IgD-negative memory B cell (primary cell): ENCODE measurements around the gene CCDC91. TPM values are rescaled to one million over a fixed set of nuclear protein-coding genes. Genes with fewer than 3 reads are reported as not detected.

ENCODE experiments used
- H3K27ac Mint-ChIP-seq, 3 donors: one replicate each; pipeline ENCODE4 v1.8.0; 2020 to 2022; ENCODE audit warnings: mild to moderate bottlenecking in 3 of 3, mixed read lengths in 3 of 3, moderate library complexity in 1 of 3
- H3K27me3 Mint-ChIP-seq: one replicate; pipeline ENCODE4 v1.8.0; 2021; ENCODE audit warnings: mixed read lengths
- H3K36me3 Mint-ChIP-seq: one replicate; pipeline ENCODE4 v1.8.0; 2020; ENCODE audit warnings: mild to moderate bottlenecking, mixed read lengths
- H3K4me1 Mint-ChIP-seq, 3 donors: one replicate each; pipeline ENCODE4 v1.8.0; 2020 to 2022; ENCODE audit warnings: mixed read lengths in 3 of 3, mild to moderate bottlenecking in 1 of 3
- H3K4me3 Mint-ChIP-seq, 4 donors: one replicate each; pipeline ENCODE4 v1.8.0; 2020 to 2022; ENCODE audit warnings: mild to moderate bottlenecking in 4 of 4, mixed read lengths in 4 of 4, moderate library complexity in 3 of 4
- H3K9me3 Mint-ChIP-seq, 3 donors: one replicate each; pipeline ENCODE4 v1.8.0; 2020 to 2021; ENCODE audit warnings: mixed read lengths in 3 of 3, mild to moderate bottlenecking in 1 of 3
- polyA plus RNA-seq: library from polyadenylated mRNA; unstranded; fragments of 300-500 nt; fragmentation: Illumina TruSeq; gene quantifications from one replicate; pipeline ENCODE4 v1.2.3, GENCODE V29; 2021

CCDC91 gene
- polyA plus RNA-seq, 1 donor from 2014 or later = 67.5 TPM

DNA sequence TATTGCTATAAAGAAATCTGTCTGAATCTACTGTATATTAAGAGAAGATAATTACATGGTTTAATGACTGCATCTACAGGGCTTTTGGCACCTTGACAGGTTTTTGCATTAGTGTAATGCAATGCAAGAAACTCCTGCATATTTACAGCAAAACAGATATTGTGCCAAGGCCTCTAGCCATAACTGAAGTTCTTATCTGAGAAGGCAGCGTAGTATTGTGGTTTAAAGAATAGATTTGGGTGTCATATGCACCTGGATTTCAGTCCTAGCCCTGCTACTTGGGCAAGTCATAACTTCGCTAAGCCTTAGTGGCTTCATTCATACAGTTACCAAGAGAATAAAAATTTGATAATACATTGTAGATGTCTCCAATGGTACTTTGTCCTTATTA lies 350.1 kb downstream of the CCDC91 start:
- H3K9me3 Mint-ChIP-seq = peaks cover 0 to 2% (median 0%) of the 10 kb centered on the region in 3 donors
- peaks cover 11% of the 10 kb centered on the region for H3K36me3 Mint-ChIP-seq
- peaks cover 8 to 16% (median 12%) of the 10 kb centered on the region in 3 donors for H3K4me1 Mint-ChIP-seq
- H3K27me3 Mint-ChIP-seq = no peaks in the 10 kb centered on the region
- no peak overlapping the region for H3K4me3 Mint-ChIP-seq
- H3K27ac Mint-ChIP-seq = peak overlapping the region in 1 of 3 donors; percentile 16

DNA sequence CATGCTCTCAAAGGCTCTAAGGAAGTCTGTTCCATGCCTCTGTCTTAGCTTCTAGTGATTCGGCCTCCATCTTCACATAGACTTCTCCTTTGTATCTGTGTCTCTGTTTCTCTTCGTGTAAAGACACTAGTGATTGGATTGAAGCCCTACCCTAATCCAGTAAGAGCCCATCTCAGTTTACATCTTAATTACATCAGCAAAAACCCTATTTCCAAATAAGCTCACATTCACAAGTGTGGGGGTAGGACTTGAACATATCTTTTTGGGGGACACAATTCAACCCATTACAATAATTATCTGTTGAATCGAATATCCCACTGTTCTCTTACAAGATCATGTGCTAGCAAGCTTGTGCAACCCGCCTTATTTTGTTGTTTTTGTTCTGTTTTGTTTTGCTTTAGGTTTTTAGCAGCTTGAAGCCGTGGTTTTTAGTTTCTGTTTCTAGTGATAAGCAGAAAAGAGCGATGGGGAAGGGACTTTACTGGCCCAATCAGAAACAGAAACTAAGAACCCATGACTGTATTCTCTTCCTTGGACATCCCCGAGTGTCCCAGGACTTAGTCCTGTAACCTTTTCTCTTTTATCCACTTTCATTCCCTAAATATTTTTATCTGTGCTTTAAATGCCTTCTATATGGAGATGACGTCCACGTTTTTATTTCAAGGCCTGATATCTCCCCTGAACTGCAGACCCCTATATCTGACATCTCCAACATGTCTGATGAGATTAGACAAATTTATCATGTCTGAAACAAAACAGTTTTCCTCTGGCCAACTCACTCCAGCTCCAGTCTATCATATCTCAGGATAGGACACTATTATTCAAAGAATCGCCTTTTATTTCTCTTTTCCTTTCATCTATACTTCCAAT lies 353.0 kb downstream of the CCDC91 start:
- Mint-ChIP-seq H3K4me1 (peaks cover 4 to 16% (median 12%) of the 10 kb centered on the region in 3 donors), H3K4me3 (peak overlapping the region in 3 of 4 donors; percentile 7 to 65 (median 43)), H3K36me3 (peaks cover 11% of the 10 kb centered on the region), H3K27me3 (no peaks in the 10 kb centered on the region), H3K9me3 (peaks cover 0 to 2% (median 0%) of the 10 kb centered on the region in 3 donors), H3K27ac (peak overlapping the region in 1 of 3 donors; percentile 47)

DNA sequence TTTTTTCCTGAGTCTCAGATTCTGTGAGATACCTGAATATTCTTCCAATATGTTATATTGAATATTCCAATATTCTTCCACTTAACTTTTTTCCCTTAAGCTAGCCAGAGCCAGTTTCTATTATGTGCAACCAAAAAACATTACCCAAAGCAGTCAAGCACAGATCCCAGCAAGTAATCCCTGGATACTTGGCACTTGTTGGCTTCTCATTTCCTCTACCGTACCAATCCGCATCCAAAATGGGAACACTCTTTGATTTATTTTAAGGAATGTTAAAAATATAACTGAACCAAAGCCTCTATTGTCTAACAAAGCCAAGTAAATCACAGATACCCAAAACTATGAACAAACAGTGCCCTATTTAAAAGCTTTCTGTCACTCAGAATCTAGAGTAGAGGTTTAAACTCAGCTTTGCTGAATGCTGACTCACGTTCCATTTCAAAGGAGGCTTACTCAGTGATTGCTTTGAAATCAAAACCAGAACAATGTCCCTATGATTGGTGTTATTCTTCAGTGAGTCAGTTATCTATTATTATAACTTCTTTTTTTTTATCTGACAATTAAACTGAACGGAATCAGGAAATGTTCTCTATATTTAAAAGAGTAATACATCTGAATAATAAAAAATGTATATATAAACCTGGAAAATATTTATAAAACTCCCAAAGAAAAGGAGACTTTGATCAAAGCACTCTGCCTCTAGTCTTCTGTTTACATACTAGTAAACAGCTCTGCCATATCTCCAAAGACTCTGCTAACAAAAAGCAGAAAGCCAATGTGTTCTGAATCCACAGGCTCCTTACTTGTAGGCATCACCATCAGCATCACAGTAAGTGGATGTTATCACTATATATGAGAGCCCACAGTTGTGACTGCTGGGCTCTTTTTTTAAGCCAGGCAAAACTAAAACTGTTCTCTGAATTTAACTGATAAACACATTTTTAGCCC lies 360.8 kb downstream of the CCDC91 start:
- Mint-ChIP-seq H3K4me1 (no peaks in the 10 kb centered on the region), H3K27ac (no peak overlapping the region), H3K27me3 (no peaks in the 10 kb centered on the region), H3K9me3 (no peaks in the 10 kb centered on the region), H3K4me3 (no peak overlapping the region), H3K36me3 (peaks cover 4% of the 10 kb centered on the region)

DNA sequence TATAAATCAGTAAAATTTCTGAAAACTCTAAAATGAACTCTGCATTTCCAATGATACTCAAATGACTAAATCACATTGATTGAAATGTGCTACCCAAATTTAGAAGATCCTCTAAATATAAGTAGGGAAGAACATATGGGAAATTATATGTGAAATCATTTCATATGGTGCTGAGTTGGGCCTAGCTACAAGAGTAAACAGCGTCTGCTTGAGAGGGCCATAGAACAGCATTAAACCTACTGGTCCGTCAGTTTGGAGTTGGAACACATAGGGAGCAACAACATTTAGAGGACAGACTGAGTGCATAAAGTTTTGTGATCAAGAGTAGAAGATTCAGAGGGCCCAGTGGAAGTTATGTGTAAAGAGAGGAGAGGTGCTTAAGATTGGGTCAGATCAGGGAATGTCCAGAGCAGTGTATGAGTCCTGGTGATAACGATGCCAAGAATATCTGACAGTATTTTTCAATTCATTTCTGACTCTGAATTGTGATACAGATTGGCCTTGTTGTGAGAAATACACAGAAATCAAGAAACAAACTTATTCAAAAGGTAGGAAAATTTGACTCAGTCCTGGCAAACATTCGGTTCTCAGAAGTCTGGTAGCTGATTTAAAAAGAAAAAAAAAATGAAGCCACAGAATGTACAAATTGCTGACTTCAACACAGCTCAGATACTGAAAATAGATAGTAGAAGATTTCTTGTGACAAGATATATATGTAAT lies 362.2 kb downstream of the CCDC91 start:
- Mint-ChIP-seq H3K36me3 (peaks cover 6% of the 10 kb centered on the region), H3K9me3 (no peaks in the 10 kb centered on the region), H3K4me1 (no peaks in the 10 kb centered on the region), H3K4me3 (no peak overlapping the region), H3K27ac (no peak overlapping the region), H3K27me3 (no peaks in the 10 kb centered on the region)

DNA sequence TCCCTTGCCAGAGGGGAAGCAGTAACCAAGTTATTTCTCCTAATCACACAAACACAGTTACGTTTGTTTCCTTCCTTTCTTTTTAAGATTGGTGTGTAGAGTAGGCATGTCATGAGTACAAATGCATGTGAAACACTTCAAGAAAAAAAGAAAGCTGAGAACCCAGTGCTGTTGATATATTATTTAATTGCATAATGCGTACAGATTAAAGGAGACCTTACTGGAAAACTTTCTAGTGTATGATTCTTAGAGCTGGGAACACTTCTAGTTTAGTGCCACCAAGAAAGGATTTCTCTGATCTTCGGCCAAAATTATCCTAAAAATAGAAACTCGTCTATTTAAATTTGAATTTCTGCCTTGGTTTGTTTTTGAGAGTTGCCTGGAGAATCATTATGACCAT lies 365.5 kb downstream of the CCDC91 start:
- peaks cover 11% of the 10 kb centered on the region for H3K36me3 Mint-ChIP-seq
- H3K4me3 Mint-ChIP-seq = no peak overlapping the region
- no peak overlapping the region for H3K27ac Mint-ChIP-seq
- H3K9me3 Mint-ChIP-seq = no peaks in the 10 kb centered on the region
- no peaks in the 10 kb centered on the region for H3K27me3 Mint-ChIP-seq
- no peaks in the 10 kb centered on the region for H3K4me1 Mint-ChIP-seq

DNA sequence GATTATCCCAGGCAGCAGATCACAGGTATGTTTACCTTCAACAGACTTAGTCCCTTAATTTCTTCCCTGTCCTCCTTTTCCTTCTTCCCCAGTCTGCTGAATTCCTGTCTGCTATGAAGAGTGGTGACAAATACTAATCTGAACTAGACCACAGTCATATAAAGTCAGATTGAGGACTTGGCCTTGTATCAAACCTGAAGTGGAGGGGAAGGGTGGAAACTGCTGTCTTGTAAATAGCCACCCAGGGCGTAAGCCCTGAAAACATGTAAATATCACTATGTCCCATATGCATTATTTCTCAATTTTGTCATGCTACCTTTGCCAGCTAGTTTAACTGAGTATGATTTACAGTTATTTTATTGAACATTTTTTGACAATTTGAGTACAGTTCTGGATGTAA lies 368.0 kb downstream of the CCDC91 start:
- Mint-ChIP-seq H3K4me1 (no peaks in the 10 kb centered on the region), H3K27me3 (no peaks in the 10 kb centered on the region), H3K27ac (no peak overlapping the region)

DNA sequence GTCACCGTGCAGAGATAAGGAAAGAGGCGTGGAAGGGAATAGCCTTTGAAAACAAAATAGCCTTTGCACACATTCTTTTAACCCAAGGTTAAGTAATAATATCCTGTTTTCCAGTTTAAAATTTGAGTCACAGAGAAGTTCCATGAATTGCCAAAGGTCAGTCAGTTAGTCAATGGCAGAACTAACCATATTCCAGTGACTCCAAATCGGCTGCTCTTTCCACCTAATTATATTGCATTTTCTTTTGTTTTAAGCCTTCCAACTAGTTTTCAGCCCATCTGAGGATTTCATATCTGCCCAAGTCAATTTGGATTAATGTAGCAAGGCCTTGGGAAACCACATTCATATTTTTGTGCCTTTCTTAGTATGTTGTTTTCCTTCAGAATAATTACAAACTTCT lies 373.0 kb downstream of the CCDC91 start:
- H3K9me3 Mint-ChIP-seq = no peaks in the 10 kb centered on the region
- H3K4me3 Mint-ChIP-seq = no peak overlapping the region
- no peaks in the 10 kb centered on the region for H3K4me1 Mint-ChIP-seq
- no peaks in the 10 kb centered on the region for H3K27me3 Mint-ChIP-seq
- no peak overlapping the region for H3K27ac Mint-ChIP-seq
- peaks cover 9% of the 10 kb centered on the region for H3K36me3 Mint-ChIP-seq

More for the DNA sequence above, 368.0 kb downstream of the CCDC91 start:
- Mint-ChIP-seq H3K4me3 (no peak overlapping the region), H3K36me3 (peaks cover 9% of the 10 kb centered on the region), H3K9me3 (no peaks in the 10 kb centered on the region)

DNA sequence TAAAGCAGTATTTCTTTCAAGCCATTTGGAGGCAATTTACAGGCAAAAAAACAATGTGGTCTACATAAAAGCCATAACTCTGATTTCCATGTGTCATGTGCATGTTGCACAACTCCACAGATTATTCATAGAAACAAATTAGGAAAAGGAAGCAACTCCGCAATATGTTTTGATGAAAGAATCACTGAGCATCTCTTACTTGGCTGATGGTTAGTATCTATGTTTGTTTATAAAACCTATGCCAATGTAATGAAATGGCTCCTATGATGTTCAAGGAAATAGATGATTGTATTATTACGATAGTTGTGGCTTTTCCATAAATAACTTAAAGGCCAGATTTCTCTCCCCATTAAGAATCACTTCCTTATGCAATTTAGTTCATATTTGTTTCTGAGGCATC lies 373.7 kb downstream of the CCDC91 start:
- Mint-ChIP-seq H3K27me3 (no peaks in the 10 kb centered on the region), H3K4me3 (no peak overlapping the region), H3K36me3 (peaks cover 10% of the 10 kb centered on the region), H3K27ac (no peak overlapping the region), H3K9me3 (no peaks in the 10 kb centered on the region), H3K4me1 (no peaks in the 10 kb centered on the region)

DNA sequence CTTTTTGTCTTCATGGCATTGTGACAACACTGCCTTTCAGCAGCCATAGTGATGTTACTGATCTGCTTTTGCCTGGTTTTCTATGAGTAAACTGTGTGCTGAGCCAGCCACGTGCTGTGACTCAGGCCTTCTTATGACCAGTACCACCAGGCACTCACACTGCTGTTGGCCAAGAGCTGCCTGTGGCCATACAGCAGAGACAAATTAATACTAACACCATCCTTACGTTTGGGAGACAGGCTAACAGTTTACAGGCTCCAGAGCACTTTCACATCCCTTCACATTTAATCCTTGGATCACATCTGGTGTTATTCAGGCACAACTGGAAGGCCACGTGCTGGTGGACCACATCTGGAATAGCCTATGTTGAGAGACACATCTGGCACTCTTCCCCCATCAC lies 377.9 kb downstream of the CCDC91 start:
- Mint-ChIP-seq H3K4me1 (no peaks in the 10 kb centered on the region), H3K27ac (no peak overlapping the region), H3K27me3 (no peaks in the 10 kb centered on the region), H3K4me3 (no peak overlapping the region), H3K9me3 (no peaks in the 10 kb centered on the region), H3K36me3 (peaks cover 5% of the 10 kb centered on the region)

DNA sequence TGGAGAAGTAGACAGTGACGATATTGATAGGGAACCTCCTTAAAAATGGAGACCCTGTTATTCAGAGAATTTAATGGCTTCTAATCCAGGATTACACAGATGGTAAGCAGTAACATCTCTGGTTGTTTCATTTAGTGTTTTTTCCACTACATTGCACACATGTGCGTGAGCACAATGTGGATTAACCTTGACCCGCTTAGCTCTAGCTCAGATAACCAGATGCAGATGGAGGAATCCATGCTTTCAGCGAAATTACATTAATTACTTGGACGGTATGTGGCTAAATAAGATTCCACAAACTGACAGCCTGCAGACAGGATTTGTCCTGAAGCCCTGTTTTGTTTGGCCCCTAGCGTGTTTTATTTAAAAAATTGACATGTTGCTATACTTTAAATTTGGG lies 378.4 kb downstream of the CCDC91 start:
- peaks cover 7% of the 10 kb centered on the region for H3K36me3 Mint-ChIP-seq
- H3K27me3 Mint-ChIP-seq = no peaks in the 10 kb centered on the region
- H3K4me3 Mint-ChIP-seq = no peak overlapping the region
- no peak overlapping the region for H3K27ac Mint-ChIP-seq
- no peaks in the 10 kb centered on the region for H3K9me3 Mint-ChIP-seq
- no peaks in the 10 kb centered on the region for H3K4me1 Mint-ChIP-seq

DNA sequence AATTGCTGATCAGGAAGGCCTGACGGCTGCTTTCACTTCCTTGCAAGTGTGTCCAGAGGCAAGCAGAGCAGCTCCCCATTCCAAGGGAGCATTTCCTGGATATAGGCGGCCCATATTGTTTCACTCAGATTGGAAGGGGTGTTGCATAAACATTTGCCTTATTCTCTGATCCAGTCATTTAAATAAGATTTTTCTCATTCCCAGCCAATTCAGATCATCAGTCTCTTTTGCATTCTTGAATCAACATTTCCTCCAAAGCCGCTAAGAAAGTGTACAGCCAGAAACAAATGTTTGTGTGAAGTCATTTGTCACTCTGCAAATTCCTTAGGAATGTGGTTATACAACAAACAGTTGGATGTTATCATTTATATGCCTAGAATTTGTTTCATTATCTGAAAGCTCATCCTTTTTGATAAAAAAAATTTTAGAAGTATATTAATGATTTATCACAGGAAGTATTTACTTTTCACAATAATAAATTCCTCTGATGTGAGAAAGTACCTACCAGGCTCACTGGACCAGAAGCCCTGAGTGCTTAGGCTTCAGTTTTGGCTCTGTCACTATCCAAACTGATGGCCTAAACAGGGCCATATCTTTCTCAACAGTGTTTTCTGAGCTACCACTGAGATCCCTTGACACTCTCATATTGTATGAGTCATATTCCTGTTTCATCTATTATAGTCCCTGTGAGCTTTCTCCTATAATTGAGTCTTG lies 379.6 kb downstream of the CCDC91 start:
- Mint-ChIP-seq H3K9me3 (no peaks in the 10 kb centered on the region), H3K4me3 (no peak overlapping the region), H3K36me3 (peaks cover 7% of the 10 kb centered on the region), H3K27me3 (no peaks in the 10 kb centered on the region), H3K4me1 (no peaks in the 10 kb centered on the region), H3K27ac (no peak overlapping the region)

DNA sequence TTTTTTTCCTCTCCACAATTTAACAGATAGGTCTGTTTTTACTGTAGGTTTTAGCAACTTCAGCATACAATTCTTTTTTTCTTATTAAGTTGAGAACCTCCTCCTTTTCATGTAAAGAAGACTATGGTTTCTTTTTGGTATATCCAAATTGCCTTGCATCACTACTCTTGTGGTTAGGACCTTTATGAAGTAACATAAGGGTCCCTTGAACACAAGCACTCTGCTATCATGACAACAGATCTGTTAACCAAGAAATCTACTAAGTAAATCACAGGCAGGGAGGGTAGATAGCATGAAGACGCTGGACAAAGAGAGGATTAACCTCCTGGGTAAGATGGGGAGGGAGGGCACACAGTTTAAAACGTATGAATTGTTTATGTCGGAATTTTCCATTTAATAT lies 380.6 kb downstream of the CCDC91 start:
- no peak overlapping the region for H3K4me3 Mint-ChIP-seq
- H3K27me3 Mint-ChIP-seq = no peaks in the 10 kb centered on the region
- peaks cover 8% of the 10 kb centered on the region for H3K36me3 Mint-ChIP-seq
- no peaks in the 10 kb centered on the region for H3K4me1 Mint-ChIP-seq
- H3K9me3 Mint-ChIP-seq = no peaks in the 10 kb centered on the region
- H3K27ac Mint-ChIP-seq = no peak overlapping the region

DNA sequence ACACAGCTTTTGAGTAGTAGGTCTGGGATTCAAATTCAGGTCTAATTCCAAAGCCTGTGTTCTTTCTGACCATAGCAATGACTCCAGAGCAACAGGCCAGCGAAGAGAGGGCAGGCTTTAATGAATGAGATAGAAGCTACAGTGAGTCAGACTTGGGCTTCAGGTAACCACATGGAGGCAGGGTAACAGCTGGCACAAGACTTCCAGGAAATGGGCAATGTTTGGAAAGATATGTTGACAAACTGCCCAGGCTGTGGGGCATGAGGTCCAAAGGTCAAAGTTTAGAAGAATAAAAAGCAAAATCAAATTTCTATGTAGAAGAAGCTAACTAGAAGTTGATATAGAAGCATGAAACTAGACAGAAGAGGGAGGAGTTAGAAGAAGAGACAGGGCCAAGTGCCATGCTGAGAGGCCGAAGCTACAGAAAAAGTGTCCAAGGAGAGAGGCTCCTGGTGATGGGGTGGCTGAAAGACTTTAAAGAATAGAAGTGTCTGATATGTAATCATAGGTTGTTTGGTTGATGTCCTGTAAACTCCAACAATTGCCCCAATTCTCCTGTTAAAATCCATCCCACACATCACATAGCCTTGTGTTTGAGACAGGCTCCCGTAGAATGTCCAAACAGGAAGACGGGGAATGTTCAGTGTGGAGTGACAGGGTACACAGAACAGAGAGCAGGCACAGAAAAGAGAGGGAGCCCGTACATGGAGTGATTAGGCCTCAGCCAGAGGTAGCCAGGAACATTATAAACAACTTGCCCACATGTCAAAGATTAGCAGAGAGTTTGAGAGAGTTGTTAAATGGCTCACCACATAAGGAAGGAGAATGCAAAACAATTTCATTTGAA lies 384.7 kb downstream of the CCDC91 start:
- peak overlapping the region in 1 of 4 donors; percentile 0 for H3K4me3 Mint-ChIP-seq
- H3K4me1 Mint-ChIP-seq = no peaks in the 10 kb centered on the region
- no peaks in the 10 kb centered on the region for H3K9me3 Mint-ChIP-seq
- peak overlapping the region in 1 of 3 donors; percentile 27 for H3K27ac Mint-ChIP-seq
- peaks cover 4% of the 10 kb centered on the region for H3K36me3 Mint-ChIP-seq
- no peaks in the 10 kb centered on the region for H3K27me3 Mint-ChIP-seq
